ENCODE measurements around the gene SECISBP2.

DNA sequence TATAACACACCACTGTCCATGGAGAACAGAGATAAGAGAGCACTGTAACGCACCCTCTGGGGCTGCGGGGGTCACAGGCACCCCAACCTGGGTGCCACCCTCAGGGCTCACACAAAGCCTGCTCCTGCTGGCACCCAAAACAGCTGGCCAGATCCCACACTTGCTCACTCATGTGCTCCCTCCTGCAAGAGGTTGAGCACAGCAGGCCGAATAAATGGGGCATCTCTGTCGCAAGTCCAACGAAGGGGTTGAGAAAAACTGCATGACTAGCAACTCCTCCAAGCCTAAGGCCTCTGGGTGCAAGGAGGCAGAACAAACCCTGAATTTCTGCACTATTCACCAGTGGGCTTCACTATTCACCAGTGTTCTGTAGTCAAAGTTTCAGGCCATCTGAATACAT, 80.3 kb downstream of the SECISBP2 start:
- TF ChIP-seq, protein P1, sequence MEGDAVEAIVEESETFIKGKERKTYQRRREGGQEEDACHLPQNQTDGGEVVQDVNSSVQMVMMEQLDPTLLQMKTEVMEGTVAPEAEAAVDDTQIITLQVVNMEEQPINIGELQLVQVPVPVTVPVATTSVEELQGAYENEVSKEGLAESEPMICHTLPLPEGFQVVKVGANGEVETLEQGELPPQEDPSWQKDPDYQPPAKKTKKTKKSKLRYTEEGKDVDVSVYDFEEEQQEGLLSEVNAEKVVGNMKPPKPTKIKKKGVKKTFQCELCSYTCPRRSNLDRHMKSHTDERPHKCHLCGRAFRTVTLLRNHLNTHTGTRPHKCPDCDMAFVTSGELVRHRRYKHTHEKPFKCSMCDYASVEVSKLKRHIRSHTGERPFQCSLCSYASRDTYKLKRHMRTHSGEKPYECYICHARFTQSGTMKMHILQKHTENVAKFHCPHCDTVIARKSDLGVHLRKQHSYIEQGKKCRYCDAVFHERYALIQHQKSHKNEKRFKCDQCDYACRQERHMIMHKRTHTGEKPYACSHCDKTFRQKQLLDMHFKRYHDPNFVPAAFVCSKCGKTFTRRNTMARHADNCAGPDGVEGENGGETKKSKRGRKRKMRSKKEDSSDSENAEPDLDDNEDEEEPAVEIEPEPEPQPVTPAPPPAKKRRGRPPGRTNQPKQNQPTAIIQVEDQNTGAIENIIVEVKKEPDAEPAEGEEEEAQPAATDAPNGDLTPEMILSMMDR (IDR thresholded peaks at IDR 0.05) = no peak
- TF ChIP-seq POLR2AphosphoS5 (IDR thresholded peaks at IDR 0.05) (no peak), POLR2A (IDR thresholded peaks at IDR 0.05) (no peak)
